NCI-H345 treated with DMSO at 0.1 percent for 48 hours (cell line): ENCODE results near the gene IP6K3.

Experiments used
- DNase-seq: peaks from one replicate; lab custom pipeline; 2025; ENCODE audit not compliant: unreplicated experiment; lab: John Stamatoyannopoulos, UW

The IP6K3 gene

GRCh38 chr6:33759887-33760629 is 13.4 kb upstream of the IP6K3 start:
- DNase-seq: no peak

GRCh38 chr6:33758815-33759216 is 12.1 kb upstream of the IP6K3 start:
- no peak for DNase-seq

GRCh38 chr6:33757906-33758305 is 11.2 kb upstream of the IP6K3 start:
- no peak for DNase-seq

GRCh38 chr6:33757113-33757512 is 10.4 kb upstream of the IP6K3 start:
- DNase-seq: no peak

GRCh38 chr6:33756211-33756954 is 9.7 kb upstream of the IP6K3 start:
- no peak for DNase-seq

GRCh38 chr6:33755070-33755869 is 8.6 kb upstream of the IP6K3 start:
- peak; percentile 90 for DNase-seq

GRCh38 chr6:33754222-33754621 is 7.5 kb upstream of the IP6K3 start:
- DNase-seq: no peak

- no peak for DNase-seq
Measured at GRCh38 chr6:33752646-33753015, 5.9 kb upstream of the IP6K3 start.

GRCh38 chr6:33751771-33752645 is 5.3 kb upstream of the IP6K3 start:
- DNase-seq: peak; percentile 96

GRCh38 chr6:33750244-33750991 is 3.7 kb upstream of the IP6K3 start:
- no peak for DNase-seq

- DNase-seq: no peak
Measured at GRCh38 chr6:33749401-33749800, 2.7 kb upstream of the IP6K3 start.

- no peak for DNase-seq
Measured at GRCh38 chr6:33748841-33749240, 2.1 kb upstream of the IP6K3 start.

GRCh38 chr6:33747823-33748222 is 1.1 kb upstream of the IP6K3 start:
- no peak for DNase-seq

GRCh38 chr6:33746036-33746600 is 587 bp downstream of the IP6K3 start:
- DNase-seq: no peak

- DNase-seq: no peak
Measured at GRCh38 chr6:33745548-33745947, 1.2 kb downstream of the IP6K3 start.

- DNase-seq: peak; percentile 68
Measured at GRCh38 chr6:33744895-33745546, 1.7 kb downstream of the IP6K3 start.

GRCh38 chr6:33744001-33744848 is 2.5 kb downstream of the IP6K3 start:
- DNase-seq: peak; percentile 90

- DNase-seq: no peak
Measured at GRCh38 chr6:33742837-33743236, 3.9 kb downstream of the IP6K3 start.
